Islet of Langerhans (tissue), 1 donor: ENCODE measurements around the gene C7orf57.
"Not testable (repeated sequence)": the region's sequence is repeated elsewhere in the genome, so short reads cannot be mapped to it uniquely, and the experiment has no call there.

Source experiments
- FAIRE-seq: peaks from one replicate; lab custom pipeline; 2011; peaks lifted over from hg19 to GRCh38; lab: Jason Lieb, UNC

C7orf57 gene

GRCh38 chr7:48035967-48036478 lies 680 bp downstream of the C7orf57 start:
- no peak for FAIRE-seq

DNA sequence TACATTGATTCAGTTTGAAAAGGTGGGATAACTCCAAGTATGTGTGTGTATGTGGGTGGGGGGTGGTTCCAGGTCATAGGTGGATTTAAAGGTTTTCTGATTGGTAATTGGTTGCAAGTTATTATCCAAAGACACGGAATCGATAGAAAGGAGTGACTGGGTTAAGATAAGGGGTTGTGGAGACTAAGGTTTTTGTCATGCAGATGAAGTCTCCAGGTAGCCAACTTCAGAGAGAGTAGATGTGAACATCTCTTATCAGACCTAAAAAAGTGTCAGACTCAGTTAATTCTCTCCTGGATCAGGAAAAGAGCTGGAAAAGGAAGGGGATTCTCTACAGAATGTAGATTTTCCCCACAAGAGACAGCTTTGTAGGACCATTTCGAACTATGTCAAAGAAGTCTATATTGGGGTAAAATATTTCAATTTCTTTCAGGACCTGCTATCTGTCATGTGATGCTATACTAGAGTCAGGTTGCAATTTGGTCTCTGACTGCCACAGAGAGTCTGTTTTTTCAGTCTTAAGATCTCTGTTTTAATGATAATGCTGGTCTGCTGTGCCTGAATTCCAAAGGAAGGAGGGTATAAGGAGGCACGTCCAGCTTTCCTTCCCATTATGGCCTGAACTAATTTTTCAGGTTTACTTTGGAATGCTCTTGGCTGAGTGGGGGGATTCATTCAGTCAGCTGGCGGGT lies 3.6 kb downstream of the C7orf57 start:
- FAIRE-seq, result no peak

GRCh38 chr7:48040944-48041652 lies 5.8 kb downstream of the C7orf57 start:
- no peak for FAIRE-seq

DNA sequence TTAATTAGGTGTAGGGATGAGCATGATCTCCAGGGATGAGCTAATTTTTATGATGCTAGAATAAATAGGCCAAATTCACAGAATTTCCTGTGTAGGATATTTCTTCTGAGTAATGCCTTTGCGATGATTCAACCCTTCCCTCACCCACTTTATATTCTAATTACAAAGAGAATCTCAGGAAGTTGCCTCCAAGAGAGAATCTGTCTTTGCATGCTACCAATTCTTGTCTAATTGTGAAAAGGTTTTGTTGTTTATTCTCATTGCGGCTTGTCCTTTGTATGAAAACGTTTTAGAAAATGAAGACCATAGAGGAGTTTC lies 6.3 kb downstream of the C7orf57 start:
- no peak for FAIRE-seq

- FAIRE-seq, result no peak
Observed at GRCh38 chr7:48042216-48042615, 6.9 kb downstream of the C7orf57 start.

DNA sequence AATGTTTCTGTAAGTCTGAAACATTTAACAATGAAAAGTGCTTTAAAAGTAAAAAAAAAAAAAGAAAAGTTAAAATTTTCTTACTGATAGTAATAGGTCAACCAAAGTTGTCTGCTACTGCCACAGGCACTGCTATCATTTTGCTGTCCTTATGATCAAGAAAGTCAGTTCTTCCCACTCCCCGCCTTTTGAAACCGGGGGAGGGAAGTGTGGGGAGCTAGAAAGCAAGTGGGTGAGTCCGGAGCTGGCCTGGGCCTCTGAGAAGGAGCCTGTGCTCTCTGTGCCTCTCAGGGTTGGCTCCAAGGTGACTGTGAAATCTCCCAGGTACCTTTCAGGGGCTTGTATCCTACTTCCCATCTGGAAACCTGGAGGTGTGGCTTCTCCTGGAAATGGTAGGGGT lies 7.3 kb downstream of the C7orf57 start:
- no peak for FAIRE-seq

GRCh38 chr7:48045195-48045765 lies 9.9 kb downstream of the C7orf57 start:
- no peak for FAIRE-seq

DNA sequence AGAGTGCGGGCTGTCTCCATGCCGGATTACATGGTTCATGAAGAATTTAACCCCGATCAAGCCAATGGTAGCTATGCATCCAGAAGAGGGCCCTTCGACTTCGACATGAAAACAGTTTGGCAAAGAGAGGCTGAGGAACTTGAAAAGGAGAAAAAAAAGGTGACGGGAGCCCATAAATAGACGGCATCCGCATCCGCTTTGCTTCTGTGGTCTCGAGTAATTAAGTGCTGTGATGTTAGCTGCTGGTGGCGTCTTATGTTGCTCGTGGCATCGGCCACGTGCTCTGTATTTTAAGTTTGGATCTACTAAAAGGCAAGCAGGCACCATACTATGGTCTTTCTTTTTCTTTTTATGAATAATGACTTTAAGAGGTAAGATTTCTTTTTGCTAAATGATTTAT lies 11.1 kb downstream of the C7orf57 start:
- no peak for FAIRE-seq

DNA sequence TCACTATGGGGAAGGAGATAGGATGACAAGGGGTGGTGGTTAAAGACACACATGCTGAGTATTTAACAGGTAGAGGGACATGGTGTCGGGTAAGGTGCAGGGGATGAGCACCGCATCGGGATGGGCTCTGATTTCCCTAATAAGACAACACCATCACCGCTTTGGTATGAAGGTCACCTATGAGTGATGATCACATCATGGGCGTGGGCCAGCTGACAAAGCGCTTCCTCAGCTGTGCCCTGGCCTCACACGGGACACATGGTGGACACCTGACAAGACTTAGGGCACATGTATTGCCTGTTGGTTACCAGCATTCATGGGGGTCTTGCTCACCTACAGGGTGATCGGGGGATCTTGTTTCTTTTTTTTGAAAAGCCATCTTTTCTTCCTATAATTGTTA lies 12.8 kb downstream of the C7orf57 start:
- FAIRE-seq, result no peak

DNA sequence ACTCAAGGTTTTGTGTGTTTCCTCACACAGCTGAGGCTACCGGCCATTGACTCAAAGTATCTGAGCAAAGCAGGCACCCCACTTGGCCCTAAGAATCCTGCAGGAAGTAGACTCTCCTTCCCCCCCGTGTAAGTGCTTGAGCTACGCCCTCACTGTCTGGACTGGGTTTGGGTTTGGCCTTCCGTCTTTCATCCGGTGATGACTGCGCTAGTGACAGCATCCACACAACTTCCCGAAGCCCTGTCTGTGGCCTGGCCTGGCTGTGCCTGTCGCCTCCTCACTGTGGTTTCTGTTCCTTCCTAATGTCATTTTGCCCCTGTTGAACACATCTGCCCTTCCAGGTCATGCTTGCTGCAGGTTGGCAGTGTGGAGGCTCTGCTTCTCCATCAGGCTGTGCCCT lies 14.5 kb downstream of the C7orf57 start:
- no peak for FAIRE-seq

- no peak for FAIRE-seq
Observed at GRCh38 chr7:48052748-48053147, 17.4 kb downstream of the C7orf57 start.

- FAIRE-seq, result no peak
Observed at GRCh38 chr7:48053736-48054135, 18.4 kb downstream of the C7orf57 start.

- FAIRE-seq, result no peak
Observed at GRCh38 chr7:48058990-48059389, 23.6 kb downstream of the C7orf57 start.

- no peak for FAIRE-seq
Observed at GRCh38 chr7:48059706-48060105, 24.4 kb downstream of the C7orf57 start.

DNA sequence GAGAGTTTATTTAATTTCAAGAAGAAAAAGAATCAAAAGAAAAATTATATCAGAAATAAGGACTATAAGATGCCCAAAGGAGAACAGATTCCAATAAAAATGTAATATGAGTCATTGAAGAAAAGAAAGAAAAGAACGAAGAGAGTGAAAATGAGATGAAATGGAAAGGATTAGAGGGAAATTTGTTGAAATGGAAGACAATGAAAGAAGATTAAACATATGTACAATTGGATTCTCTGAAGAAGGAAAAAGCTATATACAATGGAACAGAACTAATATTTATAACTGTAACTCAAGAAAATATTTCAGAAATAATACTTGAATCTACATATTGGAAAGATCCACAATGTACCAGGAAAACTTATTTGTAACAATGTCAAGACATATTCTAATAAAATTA lies 28.6 kb downstream of the C7orf57 start:
- no peak for FAIRE-seq

- no peak for FAIRE-seq
Observed at GRCh38 chr7:48067475-48067874, 32.1 kb downstream of the C7orf57 start.

- FAIRE-seq, result no peak
Observed at GRCh38 chr7:48074204-48074654, 38.9 kb downstream of the C7orf57 start.

GRCh38 chr7:48077423-48077822 lies 42.1 kb downstream of the C7orf57 start:
- no peak for FAIRE-seq

GRCh38 chr7:48078470-48078869 lies 43.1 kb downstream of the C7orf57 start:
- FAIRE-seq, result no peak

DNA sequence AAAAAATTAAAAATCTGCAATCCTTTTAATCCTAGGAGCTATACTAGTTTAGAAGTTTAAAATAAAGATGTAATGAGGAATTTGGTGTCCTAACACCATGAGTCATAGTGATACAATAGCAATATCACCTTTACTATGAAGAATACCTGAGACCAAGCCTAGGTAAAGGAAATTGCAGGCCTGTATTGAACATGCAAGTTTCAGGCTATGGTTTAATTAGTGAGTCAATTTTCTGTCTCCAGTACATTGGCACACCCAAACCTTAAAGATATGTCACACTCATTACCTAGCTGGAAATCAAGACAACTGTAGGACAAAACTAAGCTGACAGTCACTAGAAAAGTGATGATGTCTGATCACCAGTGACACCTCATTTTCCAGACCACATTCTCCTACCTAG lies 47.0 kb downstream of the C7orf57 start:
- FAIRE-seq, result not testable (repeated sequence)

- no peak for FAIRE-seq
Observed at GRCh38 chr7:48083114-48083830, 47.9 kb downstream of the C7orf57 start.

DNA sequence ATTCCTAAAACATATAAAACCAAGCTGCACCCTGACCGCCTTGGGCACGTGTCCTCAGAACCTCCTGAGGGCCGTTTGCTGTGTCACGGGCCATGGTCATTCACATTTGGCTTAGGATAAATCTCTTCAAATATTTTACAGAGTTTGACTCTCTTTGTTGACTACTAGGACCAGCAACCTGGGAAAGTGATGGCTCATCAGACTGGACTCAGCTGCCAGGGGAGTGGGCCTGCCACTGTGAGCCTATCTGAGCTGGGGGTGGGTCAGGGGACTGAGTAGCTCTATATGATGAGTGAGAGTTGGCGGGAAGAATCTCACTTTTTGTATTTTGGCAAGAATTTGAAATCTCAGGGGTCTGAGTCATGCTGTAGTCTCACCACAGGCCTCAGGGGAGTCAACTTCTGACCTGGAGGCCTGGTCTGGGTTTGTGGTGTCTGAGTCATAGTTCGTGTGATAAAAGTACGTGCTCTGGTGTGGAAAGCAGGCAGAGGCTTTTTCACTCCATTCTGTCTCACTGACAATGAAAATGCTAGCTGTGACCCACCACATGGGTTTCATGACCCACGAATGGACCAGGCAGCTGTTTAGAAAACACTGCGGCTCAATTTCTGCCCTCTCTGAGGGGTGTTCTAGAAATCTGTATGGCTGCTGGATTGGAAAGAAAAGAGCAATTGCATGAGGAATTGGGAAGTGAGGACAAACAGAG lies 49.5 kb downstream of the C7orf57 start:
- FAIRE-seq, result no peak
